OCI-LY7 (cell line): ENCODE results near the gene NAT9. TPM values are rescaled to one million over a fixed set of nuclear protein-coding genes. Genes with fewer than 3 reads are reported as not detected.

Experiments used
- BruUV-seq: library from RNA; stranded (reverse); fragments of 400-500 nt; replicated peaks from 2 replicates; lab custom pipeline; 2021; lab: Mats Ljungman, UMichigan
- CTCF ChIA-PET: fragments of 300-600 bp; sonication (Branson Sonifier 250); formaldehyde crosslinking; loops from one replicate; lab custom pipeline; 2022; ENCODE audit warnings: antibody characterized with exemption; ENCODE audit not compliant: unreplicated experiment; lab: Charles Lee
- POLR2A ChIA-PET: fragments of 300-600 bp; sonication (Branson Sonifier 250); formaldehyde crosslinking; loops from one replicate; lab custom pipeline; 2022; ENCODE audit warnings: antibody characterized with exemption; lab: Charles Lee
- DNase-seq: peaks from one replicate; pipeline ENCODE4 v3.0.0-alpha.2; 2015; ENCODE audit warnings: low spot score
- H2AFZ ChIP-seq: fragments of 200-600 bp; sonication (generic), shearing (Covaris generic); 2 replicates; pipeline ENCODE4 v1.6.1; 2014; ENCODE audit warnings: mild to moderate bottlenecking, antibody characterized with exemption, low read length, moderate library complexity
- H3K27ac ChIP-seq: fragments of 200-600 bp; sonication (generic); 2 replicates; pipeline ENCODE4 v1.5.1; 2014; ENCODE audit warnings: mixed run types, low read depth, mild to moderate bottlenecking, moderate library complexity, low read length, inconsistent platforms; ENCODE audit not compliant: poor library complexity, severe bottlenecking
- H3K36me3 ChIP-seq: fragments of 200-600 bp; sonication (generic); 2 replicates; pipeline ENCODE4 v1.6.1; 2014; ENCODE audit warnings: mild to moderate bottlenecking, antibody characterized with exemption, low read length, moderate library complexity, mixed read lengths; ENCODE audit not compliant: insufficient read depth
- H3K4me1 ChIP-seq: fragments of 200-600 bp; sonication (generic); 2 replicates; pipeline ENCODE4 v1.5.1; 2014; ENCODE audit warnings: mild to moderate bottlenecking, low read length; ENCODE audit not compliant: insufficient read depth, poor library complexity, severe bottlenecking
- H3K4me2 ChIP-seq: fragments of 200-600 bp; sonication (generic); 2 replicates; pipeline ENCODE4 v1.6.1; 2014; ENCODE audit warnings: mild to moderate bottlenecking, low read length
- H3K4me3 ChIP-seq: fragments of 200-600 bp; sonication (generic); 2 replicates; pipeline ENCODE4 v1.5.1; 2014; ENCODE audit warnings: mild to moderate bottlenecking, low read depth, low read length; ENCODE audit not compliant: poor library complexity, severe bottlenecking
- H3K79me2 ChIP-seq: fragments of 200-600 bp; sonication (generic); 2 replicates; pipeline ENCODE4 v1.6.1; 2016; ENCODE audit warnings: low read depth, mild to moderate bottlenecking, low read length, moderate library complexity, mixed read lengths; ENCODE audit not compliant: insufficient read depth
- H3K9me2 ChIP-seq: fragments of 200-600 bp; sonication (generic); 2 replicates; pipeline ENCODE4 v1.6.1; 2016; ENCODE audit warnings: mild to moderate bottlenecking, low read length, mixed read lengths; ENCODE audit not compliant: insufficient read depth
- H3K9me3 ChIP-seq: fragments of 200-600 bp; sonication (generic); 2 replicates; pipeline ENCODE4 v1.6.1; 2014; ENCODE audit warnings: mild to moderate bottlenecking, mixed run types, low read length, mixed read lengths
- H4K20me1 ChIP-seq: fragments of 200-600 bp; sonication (generic); 2 replicates; pipeline ENCODE4 v1.6.1; 2014; ENCODE audit warnings: mild to moderate bottlenecking, antibody characterized with exemption, low read length, moderate library complexity, mixed read lengths; ENCODE audit not compliant: insufficient read depth
- CTCF ChIP-seq: fragments of 200-600 bp; sonication (generic); conservative IDR thresholded peaks from 2 replicates; pipeline ENCODE4 v1.5.1; 2014; ENCODE audit warnings: mild to moderate bottlenecking, antibody characterized with exemption, low read length, moderate library complexity, mixed read lengths
- EZH2phosphoT487 ChIP-seq: fragments of 200-600 bp; sonication (generic); IDR thresholded peaks from 2 replicates; pipeline ENCODE4 v1.6.1; 2018; ENCODE audit warnings: low read depth, borderline replicate concordance, mild to moderate bottlenecking, mixed run types, antibody characterized with exemption, low read length, moderate library complexity, mixed read lengths
- intact Hi-C: fragments of 100-400 bp; cut with micrococcal nuclease; formaldehyde crosslinking; loops from one replicate; pipeline ENCODE4 v1.10.0; 2022; ENCODE audit not compliant: unreplicated experiment
- total RNA-seq, 2 experiments: library from RNA; depleted of rRNA in 1 of 2; stranded (reverse); fragments of >200 nt in 1 of 2; shearing (Covaris generic) in 1 of 2; gene quantifications; 2 replicates each; pipeline ENCODE4 v1.2.3, GENCODE V29; 2014 to 2022

NAT9 gene
- total RNA-seq, 2 experiments from 2014 or later = 77.2 to 87.9 TPM

- H3K9me3 ChIP-seq = no peaks in the 10 kb centered on the region
- no peak overlapping the region for H3K4me3 ChIP-seq
- intact Hi-C loops = no loop called here
- peaks cover 31% of the 10 kb centered on the region for H3K36me3 ChIP-seq
- H3K9me2 ChIP-seq = no peaks in the 10 kb centered on the region
- POLR2A ChIA-PET = interaction anchor here (0.6 to 2.1 kb wide), 6 partner anchors 10 to 118 kb away, joined by 3 to 6 read pairs (median 5); partner anchors contain the start of gene NAT9
- peaks cover 17% of the 10 kb centered on the region; the same call in 1 of the 2 replicates for H3K79me2 ChIP-seq
- H3K4me1 ChIP-seq = peaks cover 25% of the 10 kb centered on the region
- TF ChIP-seq CTCF (no peak), EZH2phosphoT487 (no peak)
- H3K27ac ChIP-seq = no peak overlapping the region
- no peak overlapping the region for H2AFZ ChIP-seq
- peaks cover 9% of the 10 kb centered on the region; the same call in 1 of the 2 replicates for H4K20me1 ChIP-seq
- DNase-seq = no peak
- no TSS peak for BruUV-seq
- H3K4me2 ChIP-seq = no peak overlapping the region
- CTCF ChIA-PET = interaction anchor here (0.9 to 1.0 kb wide), 2 partner anchors 10 to 21 kb away, joined by 3 read pairs; partner anchors contain the start of gene NAT9
These were observed 20.6 kb downstream of the NAT9 start for GRCh38 chr17:74755533-74755932.

GRCh38 chr17:74754832-74755231 is 21.3 kb downstream of the NAT9 start:
- no peak overlapping the region for H3K4me2 ChIP-seq
- ChIA-PET CTCF (interaction anchor here (1.0 kb wide), 1 partner anchor 22 kb away, joined by 3 read pairs; the partner anchor contains the start of gene NAT9), POLR2A (interaction anchor here (1.1 to 2.0 kb wide), 3 partner anchors 9 to 21 kb away, joined by 4 to 5 read pairs (median 5); partner anchors contain the start of gene NAT9)
- H3K36me3 ChIP-seq = peaks cover 31% of the 10 kb centered on the region
- H2AFZ ChIP-seq = no peak overlapping the region
- H3K9me3 ChIP-seq = no peaks in the 10 kb centered on the region
- H3K79me2 ChIP-seq = peaks cover 22% of the 10 kb centered on the region; the same call in 1 of the 2 replicates
- H3K4me3 ChIP-seq = no peak overlapping the region
- TF ChIP-seq EZH2phosphoT487 = no peak
- no peak for TF ChIP-seq CTCF
- no peaks in the 10 kb centered on the region for H3K9me2 ChIP-seq
- intact Hi-C loops = no loop called here
- peaks cover 14% of the 10 kb centered on the region; the same call in 1 of the 2 replicates for H4K20me1 ChIP-seq
- H3K4me1 ChIP-seq = peaks cover 30% of the 10 kb centered on the region
- H3K27ac ChIP-seq = no peak overlapping the region
- BruUV-seq = no TSS peak
- no peak for DNase-seq

- Histone ChIP-seq H3K36me3 (peaks cover 27% of the 10 kb centered on the region), H3K27ac (no peak overlapping the region), H3K9me3 (no peaks in the 10 kb centered on the region), H3K4me3 (no peak overlapping the region), H2AFZ (no peak overlapping the region), H3K4me1 (peaks cover 19% of the 10 kb centered on the region), H3K79me2 (peaks cover 31% of the 10 kb centered on the region; the same call in 1 of the 2 replicates), H3K9me2 (no peaks in the 10 kb centered on the region), H4K20me1 (peaks cover 20% of the 10 kb centered on the region; the same call in 1 of the 2 replicates), H3K4me2 (no peak overlapping the region)
- TF ChIP-seq EZH2phosphoT487 (no peak), CTCF (no peak)
- DNase-seq = no peak
- ChIA-PET CTCF (interaction anchor here (0.6 kb wide), 1 partner anchor 66 kb away, joined by 3 read pairs; no protein-coding TSS in a partner anchor), POLR2A (interaction anchor here (1.3 kb wide), 1 partner anchor 24 kb away, joined by 9 read pairs; the partner anchor contains the start of gene NAT9)
- intact Hi-C loops = no loop called here
- BruUV-seq = no TSS peak
These were observed 23.2 kb downstream of the NAT9 start for GRCh38 chr17:74752822-74753401.
